Heart left ventricle (tissue), 13 donors: ENCODE results near the gene DYNC1I1.

ENCODE experiments used
- POLR2A ChIP-seq, 2 donors: fragments of 450-650 bp; IDR thresholded peaks; one replicate each; pipeline ENCODE4 v1.6.1; 2017; ENCODE audit warnings: antibody characterized with exemption in 2 of 2, mild to moderate bottlenecking in 2 of 2, moderate library complexity in 2 of 2
- TF ChIP-seq, protein P1 (sequence below), 12 donors: fragments of 200-600 bp; sonication (generic) in 4 of 12; IDR thresholded peaks; one replicate each; pipeline versions ENCODE4 v1.5.0 to v1.8.0; 2018 to 2022; ENCODE audit warnings: antibody characterized with exemption in 12 of 12, mild to moderate bottlenecking in 5 of 12
- donor health status: ischemic (EF 13 %, LVEDD 7.1; RV severe dilation, severe dysfunction).
- donor health status: DM: no; HTN: yes; CAD: no.
- donor health status: DM: no; HTN: no; CAD: no.
- donor health status: ischemic (EF 25% LVEDD 6.9; RV normal size, moderate dysfunction).
- donor health status: ischemic (EF 25% LVEDD 5.7; RV mildly dilated, moderate dysfunction).
- donor health status: ischemic (EF 35%, LVEDD 5.7; RV mildly dilated, moderate dysfunction).
- donor health status: nonischemic (EF 11% LVEDD 7.7; RV severe dilation, severe dysfunction).
- donor health status: DM: yes; HTN: yes; CAD: no.
- donor health status: PGD.
- donor health status: ischemic (EF 29% LVEDD 5.4; RV normal size, mild dysfunction).
- donor health status: nonischemic (EF 23%, LVEDD 6.1; RV moderate dilation, normal function).

DNA sequence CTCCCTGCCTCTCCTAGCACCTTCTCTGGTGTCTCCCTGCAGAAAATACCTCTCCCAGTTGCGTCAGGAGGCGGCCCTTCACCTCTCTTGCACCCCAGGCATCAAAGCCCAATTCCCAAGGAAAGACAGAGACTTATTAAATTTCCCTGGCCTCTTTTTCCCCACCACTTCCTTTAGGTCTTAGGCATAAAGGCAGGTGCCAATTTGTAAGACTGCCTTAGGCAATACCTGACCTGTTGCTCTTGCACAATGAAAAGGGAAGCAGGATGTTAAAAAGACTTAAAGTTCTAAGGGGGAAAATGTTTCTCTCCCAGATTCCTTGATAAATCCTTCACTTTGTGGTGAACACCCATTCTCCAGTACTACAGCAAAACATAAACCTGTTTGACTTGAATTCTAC, 362.9 kb downstream of the DYNC1I1 start:
- TF ChIP-seq, protein P1, sequence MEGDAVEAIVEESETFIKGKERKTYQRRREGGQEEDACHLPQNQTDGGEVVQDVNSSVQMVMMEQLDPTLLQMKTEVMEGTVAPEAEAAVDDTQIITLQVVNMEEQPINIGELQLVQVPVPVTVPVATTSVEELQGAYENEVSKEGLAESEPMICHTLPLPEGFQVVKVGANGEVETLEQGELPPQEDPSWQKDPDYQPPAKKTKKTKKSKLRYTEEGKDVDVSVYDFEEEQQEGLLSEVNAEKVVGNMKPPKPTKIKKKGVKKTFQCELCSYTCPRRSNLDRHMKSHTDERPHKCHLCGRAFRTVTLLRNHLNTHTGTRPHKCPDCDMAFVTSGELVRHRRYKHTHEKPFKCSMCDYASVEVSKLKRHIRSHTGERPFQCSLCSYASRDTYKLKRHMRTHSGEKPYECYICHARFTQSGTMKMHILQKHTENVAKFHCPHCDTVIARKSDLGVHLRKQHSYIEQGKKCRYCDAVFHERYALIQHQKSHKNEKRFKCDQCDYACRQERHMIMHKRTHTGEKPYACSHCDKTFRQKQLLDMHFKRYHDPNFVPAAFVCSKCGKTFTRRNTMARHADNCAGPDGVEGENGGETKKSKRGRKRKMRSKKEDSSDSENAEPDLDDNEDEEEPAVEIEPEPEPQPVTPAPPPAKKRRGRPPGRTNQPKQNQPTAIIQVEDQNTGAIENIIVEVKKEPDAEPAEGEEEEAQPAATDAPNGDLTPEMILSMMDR (IDR thresholded peaks at IDR 0.05), result no peak
- TF ChIP-seq POLR2A (IDR thresholded peaks at IDR 0.05), result no peak
